RWPE2 (cell line): ENCODE results near the gene MUCL3.

ENCODE experiments used
- ATAC-seq: fragments of 200-7000 bp; cut with Tn5 transposase; 3 replicates; pipeline ENCODE4 v1.9.1; 2021; ENCODE audit warnings: low read depth
- DNase-seq: peaks from one replicate; pipeline ENCODE4 v3.0.0-alpha.2; 2020; ENCODE audit warnings: low spot score
- H3K27ac ChIP-seq: fragments of 450-650 bp; 2 replicates; pipeline ENCODE4 v1.5.1; 2017; ENCODE audit warnings: mild to moderate bottlenecking; ENCODE audit not compliant: poor library complexity, severe bottlenecking
- H3K27me3 ChIP-seq: fragments of 250-450 bp; sonication (Bioruptor Pico); 2 replicates; pipeline ENCODE4 v1.5.1; 2021; ENCODE audit warnings: mild to moderate bottlenecking, moderate library complexity; ENCODE audit not compliant: insufficient read depth, poor library complexity, severe bottlenecking
- H3K36me3 ChIP-seq: fragments of 250-450 bp; sonication (Bioruptor Pico); 2 replicates; pipeline ENCODE4 v1.5.1; 2020; ENCODE audit warnings: low read depth, mild to moderate bottlenecking, moderate library complexity
- H3K4me1 ChIP-seq: fragments of 250-450 bp; sonication (Bioruptor Pico); 2 replicates; pipeline ENCODE4 v1.5.1; 2021; ENCODE audit warnings: mild to moderate bottlenecking, moderate library complexity; ENCODE audit not compliant: insufficient read depth, poor library complexity, severe bottlenecking
- H3K4me3 ChIP-seq: fragments of 250-450 bp; sonication (Bioruptor Pico); 2 replicates; pipeline ENCODE4 v1.5.1; 2021; ENCODE audit warnings: mild to moderate bottlenecking, moderate library complexity; ENCODE audit not compliant: severe bottlenecking
- H3K9me3 ChIP-seq: fragments of 250-450 bp; sonication (Bioruptor Pico); 2 replicates; pipeline ENCODE4 v1.5.1; 2021; ENCODE audit warnings: mild to moderate bottlenecking, moderate library complexity; ENCODE audit not compliant: severe bottlenecking
- TF ChIP-seq, protein P1 (sequence below): fragments of 450-650 bp; IDR thresholded peaks from one replicate; pipeline ENCODE4 v1.5.1; 2017; ENCODE audit warnings: mild to moderate bottlenecking, moderate library complexity; ENCODE audit not compliant: poor library complexity, severe bottlenecking

Gene MUCL3

DNA sequence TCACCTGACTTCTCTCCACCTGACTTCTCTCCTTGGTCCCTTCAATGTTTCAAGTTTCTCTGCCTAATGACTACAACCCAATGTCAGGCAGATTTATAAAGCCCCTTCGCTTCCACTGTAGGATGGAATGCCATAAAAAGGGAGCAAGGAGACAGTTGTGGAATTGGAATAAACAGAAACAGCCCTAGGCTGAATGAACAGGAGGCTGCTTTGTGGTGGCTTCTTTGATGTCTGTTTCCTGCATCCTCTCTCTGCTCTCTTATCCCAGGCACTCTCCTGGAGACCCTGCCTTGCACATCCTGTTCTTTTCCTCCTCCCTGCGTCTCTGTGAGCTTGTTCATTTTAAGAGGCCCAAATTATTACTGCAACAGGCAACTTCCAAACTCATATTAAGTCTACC is 16.9 kb downstream of the MUCL3 start:
- Histone ChIP-seq H3K27ac (no peak overlapping the region), H3K27me3 (no peaks in the 10 kb centered on the region), H3K4me1 (peaks cover 7% of the 10 kb centered on the region), H3K9me3 (no peaks in the 10 kb centered on the region), H3K4me3 (no peak overlapping the region), H3K36me3 (no peaks in the 10 kb centered on the region)
- DNase-seq (no peak), ATAC-seq (no peak)
- TF ChIP-seq, protein P1, sequence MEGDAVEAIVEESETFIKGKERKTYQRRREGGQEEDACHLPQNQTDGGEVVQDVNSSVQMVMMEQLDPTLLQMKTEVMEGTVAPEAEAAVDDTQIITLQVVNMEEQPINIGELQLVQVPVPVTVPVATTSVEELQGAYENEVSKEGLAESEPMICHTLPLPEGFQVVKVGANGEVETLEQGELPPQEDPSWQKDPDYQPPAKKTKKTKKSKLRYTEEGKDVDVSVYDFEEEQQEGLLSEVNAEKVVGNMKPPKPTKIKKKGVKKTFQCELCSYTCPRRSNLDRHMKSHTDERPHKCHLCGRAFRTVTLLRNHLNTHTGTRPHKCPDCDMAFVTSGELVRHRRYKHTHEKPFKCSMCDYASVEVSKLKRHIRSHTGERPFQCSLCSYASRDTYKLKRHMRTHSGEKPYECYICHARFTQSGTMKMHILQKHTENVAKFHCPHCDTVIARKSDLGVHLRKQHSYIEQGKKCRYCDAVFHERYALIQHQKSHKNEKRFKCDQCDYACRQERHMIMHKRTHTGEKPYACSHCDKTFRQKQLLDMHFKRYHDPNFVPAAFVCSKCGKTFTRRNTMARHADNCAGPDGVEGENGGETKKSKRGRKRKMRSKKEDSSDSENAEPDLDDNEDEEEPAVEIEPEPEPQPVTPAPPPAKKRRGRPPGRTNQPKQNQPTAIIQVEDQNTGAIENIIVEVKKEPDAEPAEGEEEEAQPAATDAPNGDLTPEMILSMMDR, result no peak

GRCh38 chr6:30960907-30961673 is 20.3 kb downstream of the MUCL3 start:
- Histone ChIP-seq H3K27me3 (no peaks in the 10 kb centered on the region), H3K9me3 (no peaks in the 10 kb centered on the region), H3K4me1 (peaks cover 5% of the 10 kb centered on the region), H3K4me3 (no peak overlapping the region), H3K36me3 (no peaks in the 10 kb centered on the region), H3K27ac (no peak overlapping the region)
- no peak for DNase-seq
- ATAC-seq, result no peak
- TF ChIP-seq, protein P1, result no peak

DNA sequence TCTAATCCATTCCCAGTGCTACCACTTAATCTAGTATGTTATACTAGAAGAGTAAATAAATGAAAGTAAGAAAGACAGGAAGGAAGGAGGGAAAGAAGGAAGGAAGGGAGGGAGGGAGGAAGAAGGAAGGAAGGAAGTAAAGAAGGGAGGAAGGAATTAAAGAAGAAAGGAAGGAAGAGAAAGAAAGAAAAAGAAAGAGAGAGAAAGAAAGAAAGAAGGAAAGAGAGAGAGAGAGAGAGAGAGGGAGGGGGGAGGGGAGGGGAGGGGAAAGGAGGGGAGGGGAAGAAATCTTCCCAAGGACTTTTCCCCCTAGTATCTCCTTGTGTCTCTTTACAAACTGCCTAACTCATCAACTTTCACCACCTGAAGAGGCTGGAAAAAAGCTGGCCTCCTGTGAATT is 21.9 kb downstream of the MUCL3 start:
- Histone ChIP-seq H3K4me1 (peaks cover 5% of the 10 kb centered on the region), H3K36me3 (no peaks in the 10 kb centered on the region), H3K27ac (no peak overlapping the region), H3K4me3 (no peak overlapping the region), H3K27me3 (no peaks in the 10 kb centered on the region), H3K9me3 (no peaks in the 10 kb centered on the region)
- TF ChIP-seq, protein P1, result no peak
- DNase-seq (no peak), ATAC-seq (no peak)

DNA sequence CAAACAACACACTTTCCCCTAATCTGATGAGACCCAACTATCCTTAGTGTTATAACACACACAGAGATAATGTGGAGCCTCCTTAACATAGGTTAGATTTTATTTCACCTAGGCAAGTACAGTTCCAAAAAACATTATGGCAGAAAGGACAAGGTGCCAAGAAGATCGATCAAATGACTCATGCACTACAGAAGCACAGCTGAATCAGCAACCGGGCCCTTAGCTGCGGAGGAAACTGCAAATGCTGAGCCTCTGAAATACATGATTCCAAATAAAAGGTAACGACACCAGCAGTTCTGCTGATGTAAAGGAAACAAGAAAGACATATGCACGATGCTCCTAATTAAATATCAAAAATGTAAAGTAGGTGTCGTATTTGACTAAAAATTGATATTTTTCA is 22.9 kb downstream of the MUCL3 start:
- H3K27me3 ChIP-seq, result no peaks in the 10 kb centered on the region
- H3K27ac ChIP-seq, result no peak overlapping the region
- DNase-seq (no peak), ATAC-seq (peak; percentile 59; the same call in 2 of the 3 replicates)
- H3K9me3 ChIP-seq, result no peaks in the 10 kb centered on the region
- peaks cover 5% of the 10 kb centered on the region for H3K4me1 ChIP-seq
- H3K4me3 ChIP-seq, result no peak overlapping the region
- TF ChIP-seq, protein P1, result no peak
- H3K36me3 ChIP-seq, result no peaks in the 10 kb centered on the region

DNA sequence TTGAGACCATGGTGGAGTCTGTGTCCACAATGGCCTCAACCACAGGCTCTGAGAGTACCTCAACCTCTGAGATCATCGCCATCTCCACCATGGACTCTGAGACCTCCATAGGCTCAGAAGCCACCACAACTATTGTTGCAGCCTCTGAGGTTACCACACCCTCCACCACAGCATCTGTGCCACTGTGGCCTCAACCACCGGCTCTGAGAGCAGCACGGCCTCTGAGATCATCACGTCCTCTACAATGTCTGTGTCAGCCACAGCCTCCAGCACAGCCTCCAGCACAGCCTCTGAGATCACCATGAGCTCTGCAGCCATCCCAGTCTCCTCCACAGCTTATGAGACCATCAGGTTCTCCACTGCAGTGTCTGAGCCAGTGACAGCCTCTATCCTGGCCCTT is 23.3 kb downstream of the MUCL3 start:
- no peak for DNase-seq

More for the DNA sequence above, 23.3 kb downstream of the MUCL3 start:
- Histone ChIP-seq H3K27ac (no peak overlapping the region), H3K27me3 (no peaks in the 10 kb centered on the region), H3K9me3 (no peaks in the 10 kb centered on the region), H3K36me3 (no peaks in the 10 kb centered on the region), H3K4me1 (peaks cover 5% of the 10 kb centered on the region), H3K4me3 (no peak overlapping the region)
- TF ChIP-seq, protein P1, result no peak
- no peak for ATAC-seq
